Measurements from ENCODE around the gene CLCNKA. TPM values are rescaled to one million over a fixed set of nuclear protein-coding genes. Genes with fewer than 3 reads are reported as not detected.

Gene CLCNKA
- total RNA-seq, 1 donor from 2014 or later, result not detected

GRCh38 chr1:16013220-16013907, 8.5 kb upstream of the CLCNKA start:
- H3K9me3 ChIP-seq, result no peaks in the 10 kb centered on the region
- intact Hi-C loops (cut with DNase I), result no loop called here
- peak overlapping the region; percentile 60 for H3K27ac ChIP-seq
- peaks cover 25% of the 10 kb centered on the region for H3K4me1 ChIP-seq
- peak; percentile 32 for ATAC-seq
- no peaks in the 10 kb centered on the region for H3K36me3 ChIP-seq
- TF ChIP-seq CTCF (IDR thresholded peaks at IDR 0.05), result no peak
- H3K27me3 ChIP-seq, result no peaks in the 10 kb centered on the region
- DNase-seq, result no peak
- peak overlapping the region; percentile 46 for H3K4me3 ChIP-seq

GRCh38 chr1:16013908-16014258, 8.0 kb upstream of the CLCNKA start:
- H3K4me3 ChIP-seq, result no peak overlapping the region
- no peak overlapping the region for H3K27ac ChIP-seq
- intact Hi-C loops (cut with DNase I), result no loop called here
- DNase-seq (no peak), ATAC-seq (no peak)
- H3K9me3 ChIP-seq, result no peaks in the 10 kb centered on the region
- peaks cover 29% of the 10 kb centered on the region for H3K4me1 ChIP-seq
- TF ChIP-seq CTCF (IDR thresholded peaks at IDR 0.05), result no peak
- H3K36me3 ChIP-seq, result no peaks in the 10 kb centered on the region
- no peaks in the 10 kb centered on the region for H3K27me3 ChIP-seq

GRCh38 chr1:16014509-16015482, 7.0 kb upstream of the CLCNKA start:
- ATAC-seq (no peak), DNase-seq (no peak)
- peaks cover 32% of the 10 kb centered on the region for H3K4me1 ChIP-seq
- intact Hi-C loops (cut with DNase I), result no loop called here
- no peak overlapping the region for H3K27ac ChIP-seq
- no peaks in the 10 kb centered on the region for H3K36me3 ChIP-seq
- no peak overlapping the region for H3K4me3 ChIP-seq
- H3K27me3 ChIP-seq, result no peaks in the 10 kb centered on the region
- no peaks in the 10 kb centered on the region for H3K9me3 ChIP-seq
- no peak for TF ChIP-seq CTCF (IDR thresholded peaks at IDR 0.05)

- no peak for ATAC-seq
- H3K27ac ChIP-seq, result no peak overlapping the region
- H3K4me3 ChIP-seq, result no peak overlapping the region
- H3K9me3 ChIP-seq, result no peaks in the 10 kb centered on the region
- H3K36me3 ChIP-seq, result no peaks in the 10 kb centered on the region
- DNase-seq, result no peak
- intact Hi-C loops (cut with DNase I), result no loop called here
- no peaks in the 10 kb centered on the region for H3K27me3 ChIP-seq
- no peak for TF ChIP-seq CTCF (IDR thresholded peaks at IDR 0.05)
- peaks cover 32% of the 10 kb centered on the region for H3K4me1 ChIP-seq
These were observed 6.3 kb upstream of the CLCNKA start for GRCh38 chr1:16015491-16015890.

GRCh38 chr1:16015960-16016901, 5.6 kb upstream of the CLCNKA start:
- peaks cover 32% of the 10 kb centered on the region for H3K4me1 ChIP-seq

More at GRCh38 chr1:16015960-16016901, 5.6 kb upstream of the CLCNKA start:
- no peaks in the 10 kb centered on the region for H3K36me3 ChIP-seq
- DNase-seq (no peak), ATAC-seq (no peak)
- no peak for TF ChIP-seq CTCF (IDR thresholded peaks at IDR 0.05)
- intact Hi-C loops (cut with DNase I), result no loop called here
- H3K9me3 ChIP-seq, result no peaks in the 10 kb centered on the region
- H3K27ac ChIP-seq, result no peak overlapping the region
- H3K27me3 ChIP-seq, result no peaks in the 10 kb centered on the region
- no peak overlapping the region for H3K4me3 ChIP-seq
